IMR-90 (cell line): ENCODE results near the gene TPPP.
"Not testable (repeated sequence)": the region's sequence is repeated elsewhere in the genome, so short reads cannot be mapped to it uniquely, and the experiment has no call there.

Experiments
- BHLHE40 ChIP-seq: fragments of 150-350 bp; IDR thresholded peaks from 2 replicates; pipeline ENCODE4 v1.6.1; 2016; ENCODE audit warnings: mild to moderate bottlenecking, low read depth, low read length
- CHD1 ChIP-seq: IDR thresholded peaks from 2 replicates; pipeline ENCODE4 v1.6.1; 2012; ENCODE audit warnings: low read depth, low read length, improper control_type of control experiment
- CTCF ChIP-seq: conservative IDR thresholded peaks from 2 replicates; pipeline ENCODE4 v1.5.1; 2012; ENCODE audit warnings: mild to moderate bottlenecking, low read depth, low read length, improper control_type of control experiment
- ELK1 ChIP-seq: fragments of 150-350 bp; IDR thresholded peaks from 2 replicates; pipeline ENCODE4 v1.6.1; 2016; ENCODE audit warnings: low read depth, mild to moderate bottlenecking, low read length, moderate library complexity, borderline replicate concordance
- FOS ChIP-seq: fragments of 150-350 bp; IDR thresholded peaks from 2 replicates; pipeline ENCODE4 v1.6.1; 2016; ENCODE audit warnings: low read depth, low read length
- MAFK ChIP-seq: IDR thresholded peaks from 2 replicates; pipeline ENCODE4 v1.6.1; 2012; ENCODE audit warnings: low read depth, low read length, improper control_type of control experiment
- NFE2L2 ChIP-seq: fragments of 150-350 bp; IDR thresholded peaks from 2 replicates; pipeline ENCODE4 v1.6.1; 2016; ENCODE audit warnings: low read depth, mild to moderate bottlenecking, low read length
- POLR2A ChIP-seq: IDR thresholded peaks from 2 replicates; pipeline ENCODE4 v1.6.1; 2012; ENCODE audit warnings: mild to moderate bottlenecking, low read depth, low read length
- RAD21 ChIP-seq: IDR thresholded peaks from 2 replicates; pipeline ENCODE4 v1.6.1; 2012; ENCODE audit warnings: low read length, improper control_type of control experiment
- USF2 ChIP-seq: fragments of 150-350 bp; IDR thresholded peaks from 2 replicates; pipeline ENCODE4 v1.6.1; 2017; ENCODE audit warnings: mild to moderate bottlenecking, antibody characterized with exemption, low read length, low read depth

- not testable (repeated sequence) for TF ChIP-seq POLR2A, FOS, CTCF, MAFK, NFE2L2, ELK1, BHLHE40, CHD1, USF2, RAD21
Measured at GRCh38 chr5:693271-694041, at the start of gene TPPP.
